ENCODE results near the gene FARS2.

- TF ChIP-seq POLR2A (IDR thresholded peaks at IDR 0.05) (no peak), CTCF (IDR thresholded peaks at IDR 0.05) (no peak)
Measured at GRCh38 chr6:5529733-5530132, 268.4 kb downstream of the FARS2 start.
